Upper lobe of left lung (tissue), 4 donors: ENCODE measurements around the gene GALNT5.

Experiments used
- EP300 ChIP-seq, 4 donors: sonication (generic); formaldehyde crosslinking; IDR thresholded peaks; one replicate each; pipeline ENCODE4 v1.5.1; 2017; ENCODE audit warnings: antibody characterized with exemption in 4 of 4, control low read depth in 2 of 4
- POLR2A ChIP-seq, 4 donors: fragments of 450-650 bp; IDR thresholded peaks; one replicate each; pipeline ENCODE4 v1.5.1; 2016 to 2017; ENCODE audit warnings: antibody characterized with exemption in 4 of 4, mild to moderate bottlenecking in 2 of 4
- POLR2AphosphoS5 ChIP-seq, 2 donors: sonication (generic); formaldehyde crosslinking; IDR thresholded peaks; one replicate each; pipeline ENCODE4 v1.5.1; 2017; ENCODE audit warnings: antibody characterized with exemption in 2 of 2
- TF ChIP-seq, protein P1 (sequence below), 6 experiments: fragments of 450-650 bp in 4 of 6; fragments of 200-600 bp in 2 of 6; sonication (generic) in 2 of 6; IDR thresholded peaks; one replicate each; pipeline ENCODE4 v1.5.1; 2016 to 2019; ENCODE audit warnings: antibody characterized with exemption in 6 of 6

DNA sequence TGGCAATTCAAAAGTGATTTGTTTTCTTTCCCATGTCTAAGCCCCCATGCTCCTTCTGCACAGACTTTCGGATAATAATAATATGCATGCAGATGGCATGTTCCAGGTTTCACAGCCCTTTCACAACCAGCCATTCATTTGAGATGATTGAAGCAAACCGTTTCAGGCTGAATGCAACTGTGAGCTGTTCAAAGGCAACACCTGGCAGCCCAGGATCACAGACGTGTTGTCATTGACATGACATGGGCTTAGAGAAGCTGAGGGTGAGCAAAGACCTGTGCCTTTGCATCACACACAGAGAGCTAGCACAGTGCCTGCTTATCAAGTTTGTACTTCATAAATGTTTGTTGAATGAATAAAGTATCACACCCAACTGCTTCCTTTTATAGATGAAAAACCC is 80.5 kb downstream of the GALNT5 start:
- TF ChIP-seq, protein P1, sequence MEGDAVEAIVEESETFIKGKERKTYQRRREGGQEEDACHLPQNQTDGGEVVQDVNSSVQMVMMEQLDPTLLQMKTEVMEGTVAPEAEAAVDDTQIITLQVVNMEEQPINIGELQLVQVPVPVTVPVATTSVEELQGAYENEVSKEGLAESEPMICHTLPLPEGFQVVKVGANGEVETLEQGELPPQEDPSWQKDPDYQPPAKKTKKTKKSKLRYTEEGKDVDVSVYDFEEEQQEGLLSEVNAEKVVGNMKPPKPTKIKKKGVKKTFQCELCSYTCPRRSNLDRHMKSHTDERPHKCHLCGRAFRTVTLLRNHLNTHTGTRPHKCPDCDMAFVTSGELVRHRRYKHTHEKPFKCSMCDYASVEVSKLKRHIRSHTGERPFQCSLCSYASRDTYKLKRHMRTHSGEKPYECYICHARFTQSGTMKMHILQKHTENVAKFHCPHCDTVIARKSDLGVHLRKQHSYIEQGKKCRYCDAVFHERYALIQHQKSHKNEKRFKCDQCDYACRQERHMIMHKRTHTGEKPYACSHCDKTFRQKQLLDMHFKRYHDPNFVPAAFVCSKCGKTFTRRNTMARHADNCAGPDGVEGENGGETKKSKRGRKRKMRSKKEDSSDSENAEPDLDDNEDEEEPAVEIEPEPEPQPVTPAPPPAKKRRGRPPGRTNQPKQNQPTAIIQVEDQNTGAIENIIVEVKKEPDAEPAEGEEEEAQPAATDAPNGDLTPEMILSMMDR (IDR thresholded peaks at IDR 0.05), result no peak
- TF ChIP-seq EP300 (IDR thresholded peaks at IDR 0.05) (no peak), POLR2AphosphoS5 (IDR thresholded peaks at IDR 0.05) (no peak), POLR2A (IDR thresholded peaks at IDR 0.05) (no peak)
